ENCODE measurements around the gene ASB1.

ASB1 gene

GRCh38 chr2:238426568-238427434 lies at the start of gene ASB1:
Gene ASB1, plus strand, starts transcription at chr2:238426927. Its CDS starts 144 bp downstream, at chr2:238427071.
- in situ Hi-C loops (cut with HindIII; ENCODE audit: low sequenced_read_pairs) = no loop called here

GRCh38 chr2:238378230-238379095 lies 48.3 kb upstream of the ASB1 start:
- in situ Hi-C loops (cut with HindIII; ENCODE audit: low sequenced_read_pairs) = loop anchor here (10.0 kb wide), 1 partner anchor 976 kb away; no protein-coding TSS in a partner anchor

- in situ Hi-C loops (cut with HindIII; ENCODE audit: low sequenced_read_pairs) = loop anchor here (10.0 kb wide), 1 partner anchor 976 kb away; no protein-coding TSS in a partner anchor
Observed at GRCh38 chr2:238379096-238379810, 47.5 kb upstream of the ASB1 start.

- in situ Hi-C loops (cut with HindIII; ENCODE audit: low sequenced_read_pairs) = no loop called here
Observed at GRCh38 chr2:238380336-238380735, 46.4 kb upstream of the ASB1 start.

GRCh38 chr2:238380785-238381184 lies 45.9 kb upstream of the ASB1 start:
- in situ Hi-C loops (cut with HindIII; ENCODE audit: low sequenced_read_pairs) = no loop called here

- in situ Hi-C loops (cut with HindIII; ENCODE audit: low sequenced_read_pairs) = no loop called here
Observed at GRCh38 chr2:238381341-238382115, 45.2 kb upstream of the ASB1 start.

- in situ Hi-C loops (cut with HindIII; ENCODE audit: low sequenced_read_pairs) = no loop called here
Observed at GRCh38 chr2:238382381-238382781, 44.3 kb upstream of the ASB1 start.

- in situ Hi-C loops (cut with HindIII; ENCODE audit: low sequenced_read_pairs) = no loop called here
Observed at GRCh38 chr2:238383135-238383534, 43.6 kb upstream of the ASB1 start.

- in situ Hi-C loops (cut with HindIII; ENCODE audit: low sequenced_read_pairs) = no loop called here
Observed at GRCh38 chr2:238383743-238384380, 42.9 kb upstream of the ASB1 start.

GRCh38 chr2:238387332-238387731 lies 39.4 kb upstream of the ASB1 start:
- in situ Hi-C loops (cut with HindIII; ENCODE audit: low sequenced_read_pairs) = no loop called here

- in situ Hi-C loops (cut with HindIII; ENCODE audit: low sequenced_read_pairs) = no loop called here
Observed at GRCh38 chr2:238388794-238389193, 37.9 kb upstream of the ASB1 start.

- in situ Hi-C loops (cut with HindIII; ENCODE audit: low sequenced_read_pairs) = no loop called here
Observed at GRCh38 chr2:238389988-238390589, 36.6 kb upstream of the ASB1 start.

GRCh38 chr2:238391042-238391689 lies 35.6 kb upstream of the ASB1 start:
- in situ Hi-C loops (cut with HindIII; ENCODE audit: low sequenced_read_pairs) = no loop called here

GRCh38 chr2:238396663-238397062 lies 30.1 kb upstream of the ASB1 start:
- in situ Hi-C loops (cut with HindIII; ENCODE audit: low sequenced_read_pairs) = no loop called here

GRCh38 chr2:238397356-238397755 lies 29.4 kb upstream of the ASB1 start:
- in situ Hi-C loops (cut with HindIII; ENCODE audit: low sequenced_read_pairs) = no loop called here

GRCh38 chr2:238398577-238398976 lies 28.1 kb upstream of the ASB1 start:
- in situ Hi-C loops (cut with HindIII; ENCODE audit: low sequenced_read_pairs) = no loop called here

- in situ Hi-C loops (cut with HindIII; ENCODE audit: low sequenced_read_pairs) = no loop called here
Observed at GRCh38 chr2:238399094-238399493, 27.6 kb upstream of the ASB1 start.

- in situ Hi-C loops (cut with HindIII; ENCODE audit: low sequenced_read_pairs) = no loop called here
Observed at GRCh38 chr2:238401551-238401950, 25.2 kb upstream of the ASB1 start.

Measured in endothelial cell of hepatic sinusoid (primary cell).